GM12878 (cell line): ENCODE data around the gene RABL3. TPM values are rescaled to one million over a fixed set of nuclear protein-coding genes. Genes with fewer than 3 reads are reported as not detected.

Experiments used
- ATAC-seq: fragments of 200-7000 bp; cut with Tn5 transposase; 3 replicates; pipeline ENCODE4 v1.9.1; 2020; ENCODE audit warnings: mild to moderate bottlenecking, moderate library complexity
- BruUV-seq: library from RNA; stranded (reverse); fragments of 400-500 nt; replicated peaks from 2 replicates; lab custom pipeline; 2021; lab: Mats Ljungman, UMichigan
- CTCF ChIA-PET: fragments of 300-600 bp; sonication (Branson Sonifier 250); formaldehyde crosslinking; extraction: SDS; loops from one replicate; lab custom pipeline; 2021; ENCODE audit warnings: inconsistent platforms; lab: Yijun Ruan, JAX
- POLR2A ChIA-PET: fragments of 350-600 bp; formaldehyde crosslinking; extraction: SDS; loops from one replicate; lab custom pipeline; 2021; ENCODE audit warnings: inconsistent platforms; lab: Charles Lee
- RAD21 ChIA-PET: fragments of 300-600 bp; sonication (Branson Sonifier 250); formaldehyde crosslinking; loops from one replicate; lab custom pipeline; 2023; ENCODE audit warnings: antibody characterized with exemption; ENCODE audit not compliant: unreplicated experiment; lab: Charles Lee
- SMC1A ChIA-PET: fragments of 300-600 bp; sonication (Branson Sonifier 250); formaldehyde crosslinking; loops from one replicate; lab custom pipeline; 2023; ENCODE audit not compliant: unreplicated experiment, uncharacterized antibody; lab: Charles Lee
- DNase-seq: peaks from one replicate; pipeline ENCODE4 v3.0.0-alpha.2; 2011; ENCODE audit warnings: low read depth, low spot score
- FAIRE-seq: peaks from 3 replicates; lab custom pipeline; 2011; peaks lifted over from hg19 to GRCh38; lab: Jason Lieb, UNC
- H2AFZ ChIP-seq: 2 replicates; pipeline ENCODE4 v1.6.0; 2011; ENCODE audit warnings: low read depth, low read length, control low read depth; ENCODE audit not compliant: control insufficient read depth
- H3K27ac ChIP-seq: 2 replicates; pipeline ENCODE4 v1.5.1; 2011; ENCODE audit warnings: control low read depth; ENCODE audit not compliant: control insufficient read depth, insufficient read depth
- H3K27me3 ChIP-seq, 2 experiments: replicated peaks in 1 of 2; 2 replicates each; pipeline versions ENCODE4 v1.6.0 to v1.6.1; 2011; ENCODE audit warnings: low read length in 1 of 2; ENCODE audit not compliant: control insufficient read depth in 2 of 2, insufficient read depth in 2 of 2
- H3K36me3 ChIP-seq, 2 experiments: 2 replicates each; pipeline ENCODE4 v1.5.1; 2011; ENCODE audit warnings: low read length in 1 of 2; ENCODE audit not compliant: control insufficient read depth in 2 of 2, insufficient read depth in 2 of 2
- H3K4me1 ChIP-seq: 2 replicates; pipeline ENCODE4 v1.6.1; 2011; ENCODE audit warnings: mild to moderate bottlenecking, low read length, moderate library complexity, mixed read lengths; ENCODE audit not compliant: control insufficient read depth, insufficient read depth
- H3K4me2 ChIP-seq: 2 replicates; pipeline ENCODE4 v1.6.0; 2011; ENCODE audit warnings: control low read depth; ENCODE audit not compliant: control insufficient read depth, insufficient read depth
- H3K4me3 ChIP-seq: fragments of 200-600 bp; sonication (generic); 2 replicates; pipeline ENCODE4 v1.5.1; 2016
- H3K79me2 ChIP-seq: 2 replicates; pipeline ENCODE4 v1.6.0; 2011; ENCODE audit warnings: low read length; ENCODE audit not compliant: control insufficient read depth, insufficient read depth
- H3K9ac ChIP-seq: 2 replicates; pipeline ENCODE4 v1.8.0; 2011; ENCODE audit warnings: low read length, control low read depth, mixed read lengths; ENCODE audit not compliant: control insufficient read depth, insufficient read depth
- H3K9me3 ChIP-seq: replicated peaks from 3 replicates; pipeline ENCODE4 v1.5.1; 2011; ENCODE audit warnings: mild to moderate bottlenecking, low read length; ENCODE audit not compliant: control insufficient read depth, insufficient read depth
- H4K20me1 ChIP-seq: 2 replicates; pipeline ENCODE4 v1.6.0; 2011; ENCODE audit not compliant: control insufficient read depth, insufficient read depth
- BHLHE40 ChIP-seq, 2 experiments: fragments of 450-650 bp in 1 of 2; IDR thresholded peaks; 2 replicates each; pipeline ENCODE4 v1.6.1; 2011 to 2017; ENCODE audit warnings: low read depth in 2 of 2, borderline replicate concordance in 1 of 2, improper control_type of control experiment in 1 of 2, low read length in 1 of 2, mild to moderate bottlenecking in 1 of 2
- CREB1 ChIP-seq: IDR thresholded peaks from 2 replicates; pipeline ENCODE4 v1.6.1; 2012; ENCODE audit warnings: low read depth, mild to moderate bottlenecking, inconsistent platforms
- E4F1 ChIP-seq: fragments of 450-650 bp; IDR thresholded peaks from 2 replicates; pipeline ENCODE4 v1.6.1; 2018; ENCODE audit warnings: borderline replicate concordance, mild to moderate bottlenecking; ENCODE audit not compliant: partially characterized antibody
- FOS ChIP-seq: IDR thresholded peaks from 3 replicates; pipeline ENCODE4 v1.6.1; 2011; ENCODE audit warnings: borderline replicate concordance; ENCODE audit not compliant: insufficient read length; ENCODE audit errors: extremely low read depth
- GABPA ChIP-seq: IDR thresholded peaks from 2 replicates; pipeline ENCODE4 v1.6.1; 2014; ENCODE audit warnings: antibody characterized with exemption, low read depth, mild to moderate bottlenecking, inconsistent platforms
- LARP7 ChIP-seq: fragments of 450-650 bp; IDR thresholded peaks from 2 replicates; pipeline ENCODE4 v1.6.1; 2017; ENCODE audit warnings: mild to moderate bottlenecking
- MEF2B ChIP-seq: fragments of 450-650 bp; IDR thresholded peaks from 2 replicates; pipeline ENCODE4 v1.6.1; 2018; ENCODE audit warnings: mild to moderate bottlenecking, moderate library complexity; ENCODE audit not compliant: partially characterized antibody, poor library complexity, severe bottlenecking
- MXI1 ChIP-seq: fragments of 150-350 bp; IDR thresholded peaks from 2 replicates; pipeline ENCODE4 v1.6.1; 2011; ENCODE audit warnings: low read depth, mild to moderate bottlenecking, inconsistent platforms, low read length, improper control_type of control experiment
- NFYB ChIP-seq: IDR thresholded peaks from 2 replicates; pipeline ENCODE4 v1.6.1; 2011; ENCODE audit warnings: low read depth, mild to moderate bottlenecking, low read length, improper control_type of control experiment, moderate library complexity; ENCODE audit not compliant: insufficient read depth
- RAD51 ChIP-seq: fragments of 450-650 bp; IDR thresholded peaks from 2 replicates; pipeline ENCODE4 v1.6.1; 2016; ENCODE audit warnings: moderate library complexity, mild to moderate bottlenecking, inconsistent platforms
- RB1 ChIP-seq: fragments of 450-650 bp; formaldehyde crosslinking; IDR thresholded peaks from 2 replicates; pipeline ENCODE4 v1.6.1; 2017; ENCODE audit warnings: mild to moderate bottlenecking, borderline replicate concordance
- SIN3A ChIP-seq: IDR thresholded peaks from 2 replicates; pipeline ENCODE4 v1.6.1; 2012; ENCODE audit warnings: low read depth, low read length, improper control_type of control experiment
- SREBF1 ChIP-seq: IDR thresholded peaks from 2 replicates; pipeline ENCODE4 v1.6.1; 2012; ENCODE audit warnings: mild to moderate bottlenecking, low read length
- YBX1 ChIP-seq: fragments of 450-650 bp; IDR thresholded peaks from 2 replicates; pipeline ENCODE4 v1.6.1; 2016; ENCODE audit warnings: antibody characterized with exemption
- ZBTB11 ChIP-seq: fragments of 450-650 bp; formaldehyde crosslinking; IDR thresholded peaks from 2 replicates; pipeline ENCODE4 v1.5.0; 2022; ENCODE audit warnings: mild to moderate bottlenecking, missing genetic modification characterization
- WGBS: methylation state at CpG from one replicate; pipeline ENCODE4 v1.1.6; 2016; ENCODE audit warnings: low lambda C conversion rate; ENCODE audit not compliant: insufficient replicate concordance, insufficient coverage; ENCODE audit errors: missing lambda C conversion rate; 5-methylcytosine and 5-hydroxymethylcytosine counted together
- in situ Hi-C: fragments of 300-500 bp; cut with MboI; formaldehyde crosslinking; loops from 9 replicates; pipeline ENCODE4 v1.14.3; 2018; ENCODE audit warnings: mixed read lengths
- intact Hi-C: fragments of 100-400 bp; cut with micrococcal nuclease; formaldehyde crosslinking; loops from one replicate; pipeline ENCODE4 v1.14.2; 2022; ENCODE audit not compliant: unreplicated experiment
- polyA plus RNA-seq, 11 experiments: library from polyadenylated mRNA; depleted of rRNA in 4 of 11; unstranded in 6 of 11; stranded (reverse) in 5 of 11; fragments of >200 nt; fragmentation: Nextera tagmentation in 4 of 11; fragmentation: Illumina TruSeq in 1 of 11; extraction: Ambion mirVana in 4 of 11; extraction: Trizol in 1 of 11; gene quantifications; 1 replicate in 1 of 11; 2 replicates in 10 of 11; pipeline versions ENCODE4 v1.2.1 to v1.2.3, GENCODE V29; 2011 to 2016; ENCODE audit warnings: inconsistent platforms in 2 of 11, missing spikeins in 2 of 11, low read depth in 1 of 11
- total RNA-seq, 4 experiments: library from RNA; depleted of rRNA in 3 of 4; stranded (reverse); fragments of >200 nt in 3 of 4; fragmentation: Illumina TruSeq in 1 of 4; extraction: Trizol in 1 of 4; gene quantifications; 2 replicates each; pipeline versions ENCODE4 v1.2.1 to v1.2.3, GENCODE V29; 2013 to 2021

RABL3 gene
- total and polyA plus RNA-seq, 10 of the 15 experiments (the other 5 are each of a cell fraction or from before 2014, with no cell fraction given) = 10.5 to 38.0 (median 25.2) TPM

GRCh38 chr3:120772081-120772480 lies 29.8 kb upstream of the RABL3 start:
- Histone ChIP-seq H2AFZ (no peak overlapping the region), H3K4me3 (no peak overlapping the region), H3K9ac (no peak overlapping the region), H3K79me2 (peaks cover 7% of the 10 kb centered on the region), H3K27me3 (no peaks in the 10 kb centered on the region), H3K9me3 (no peaks in the 10 kb centered on the region), H3K4me1 (no peaks in the 10 kb centered on the region), H3K36me3 (peaks cover 0 to 3% of the 10 kb centered on the region in 2 experiments; a peak in 2 of 4 replicates), H4K20me1 (no peaks in the 10 kb centered on the region), H3K4me2 (no peak overlapping the region), H3K27ac (no peak overlapping the region)
- FAIRE-seq (no peak), DNase-seq (no peak), ATAC-seq (no peak)
- in situ Hi-C loops (no loop called here), intact Hi-C loops (no loop called here)
- ChIA-PET CTCF (interaction anchor here (0.6 to 1.9 kb wide), 8 partner anchors 9 to 623 kb away, joined by 3 to 14 read pairs (median 3); no protein-coding TSS in a partner anchor), RAD21 (interaction anchor here (1.1 to 1.4 kb wide), 2 partner anchors 9 kb away, joined by 4 to 9 read pairs; no protein-coding TSS in a partner anchor), POLR2A (interaction anchor here (0.7 to 1.3 kb wide), 4 partner anchors 8 to 31 kb away, joined by 3 read pairs; no protein-coding TSS in a partner anchor), SMC1A (interaction anchor here (0.5 to 1.9 kb wide), 7 partner anchors 9 to 502 kb away, joined by 3 to 11 read pairs (median 4); no protein-coding TSS in a partner anchor)
- 71% methylated on average over 2 of the region's 2 CpGs for WGBS
- BruUV-seq = no TSS peak
- no peak for TF ChIP-seq CREB1
- TF ChIP-seq ZBTB11 (CRISPR knock-in tag) = no peak
- TF ChIP-seq BHLHE40 (IDR thresholded peaks at IDR 0.05; ENCODE audit: borderline replicate concordance in 1 of 2, low read depth in 2 of 2, low read length in 1 of 2) = peak in 1 of 2 experiments; percentile 20; a peak in 1 of 4 replicates
- TF ChIP-seq MXI1 = no peak
- no peak for TF ChIP-seq SREBF1
- no peak for TF ChIP-seq LARP7
- no peak for TF ChIP-seq E4F1
- no peak for TF ChIP-seq MEF2B
- TF ChIP-seq SIN3A = no peak
- TF ChIP-seq YBX1 = no peak
- no peak for TF ChIP-seq RB1
- TF ChIP-seq GABPA = no peak
- peak; percentile 20; the same call in 1 of the 2 replicates for TF ChIP-seq RAD51
- TF ChIP-seq FOS = no peak
- no peak for TF ChIP-seq NFYB
